ENCODE measurements around the gene TMEM129.
A peak's percentile ranks its signal among the peaks of the same experiment; 100 is the strongest.

Gene TMEM129

DNA sequence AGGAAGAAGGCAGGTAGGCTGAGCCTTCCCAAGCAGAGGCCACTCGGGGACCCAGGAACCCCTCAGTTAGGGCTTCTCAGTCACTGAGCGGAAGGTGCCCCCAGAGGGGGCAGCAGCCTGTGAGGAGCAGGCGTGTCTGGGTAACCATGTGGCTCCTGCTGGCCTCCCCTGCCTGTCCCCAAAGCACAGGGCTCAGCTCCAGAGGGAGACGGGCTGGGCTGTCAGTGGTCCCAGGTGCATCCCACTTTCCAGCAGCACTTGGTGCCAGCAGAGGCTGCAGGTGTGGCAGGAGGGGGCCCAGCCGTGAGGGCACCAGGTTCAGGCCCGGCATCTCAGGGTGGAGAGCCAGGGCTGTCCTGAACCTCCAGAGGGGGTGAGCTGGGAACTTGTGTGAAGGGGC lies 22.9 kb upstream of the TMEM129 start:
- no peak for DNase-seq

DNA sequence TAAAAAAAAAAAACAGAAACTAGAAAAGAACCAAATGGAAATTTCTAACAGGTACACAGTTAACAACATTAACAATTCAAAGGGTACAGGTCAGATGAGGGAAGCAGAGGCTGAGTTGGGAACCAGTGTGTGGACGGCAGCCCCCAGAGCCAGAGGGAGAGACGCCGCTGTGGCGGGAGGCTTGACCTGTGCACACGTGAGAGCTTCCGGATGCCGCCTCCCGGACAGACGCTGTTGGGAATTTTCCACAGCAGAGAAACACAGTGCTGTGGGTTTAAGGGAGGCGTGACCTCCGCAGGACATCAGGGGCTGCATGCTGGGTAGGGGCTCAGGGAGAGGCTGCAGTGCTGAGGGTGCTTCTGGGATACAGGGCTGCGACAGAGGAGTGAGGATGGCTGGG lies 22.4 kb upstream of the TMEM129 start:
- no peak for DNase-seq

DNA sequence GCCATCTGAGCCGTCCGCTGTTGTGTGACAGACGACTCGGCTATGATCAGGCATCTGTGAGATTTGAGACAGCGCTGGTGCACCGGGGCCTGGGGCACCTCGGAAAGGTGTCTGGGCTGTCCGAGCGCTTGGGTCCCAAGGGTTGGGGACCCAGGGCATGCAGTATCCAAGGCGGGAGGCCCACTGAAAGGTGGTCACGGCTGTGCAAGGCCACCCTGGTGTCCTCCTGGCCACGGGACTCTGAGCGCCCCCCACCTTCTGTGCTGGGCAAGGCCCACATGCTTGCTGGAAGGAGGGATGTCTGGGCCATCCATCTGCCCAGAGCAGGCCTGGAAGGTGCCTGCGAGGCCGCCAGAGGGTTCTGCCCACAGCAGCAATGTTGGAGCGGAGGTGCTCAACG lies 20.1 kb upstream of the TMEM129 start:
- DNase-seq, result no peak

DNA sequence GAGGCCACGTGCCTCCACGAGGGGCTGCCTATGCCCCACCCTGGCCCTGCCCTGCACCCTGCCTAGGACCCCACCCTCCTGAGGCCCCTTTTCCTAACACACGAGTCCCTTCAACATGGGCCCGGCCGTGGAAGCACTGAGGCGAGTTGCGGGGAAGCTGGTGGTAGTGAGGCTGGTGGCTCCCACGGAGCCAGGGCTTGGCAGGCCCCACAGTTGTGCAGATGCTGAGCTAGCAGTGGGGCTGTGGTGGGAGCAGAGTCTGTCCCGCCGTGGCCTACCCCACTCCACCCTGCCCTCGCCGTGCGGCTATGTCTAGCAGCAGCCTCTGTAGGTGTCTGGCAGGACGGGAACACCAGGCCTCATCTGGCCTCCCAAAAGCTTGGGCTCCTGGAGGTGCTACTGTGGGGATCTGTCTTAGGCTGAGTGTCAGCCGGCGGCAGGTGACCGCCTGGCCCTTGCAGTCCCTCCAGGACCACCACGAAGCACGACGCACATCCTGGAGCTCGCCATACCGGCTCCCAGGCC lies 19.0 kb upstream of the TMEM129 start:
- no peak for DNase-seq

DNA sequence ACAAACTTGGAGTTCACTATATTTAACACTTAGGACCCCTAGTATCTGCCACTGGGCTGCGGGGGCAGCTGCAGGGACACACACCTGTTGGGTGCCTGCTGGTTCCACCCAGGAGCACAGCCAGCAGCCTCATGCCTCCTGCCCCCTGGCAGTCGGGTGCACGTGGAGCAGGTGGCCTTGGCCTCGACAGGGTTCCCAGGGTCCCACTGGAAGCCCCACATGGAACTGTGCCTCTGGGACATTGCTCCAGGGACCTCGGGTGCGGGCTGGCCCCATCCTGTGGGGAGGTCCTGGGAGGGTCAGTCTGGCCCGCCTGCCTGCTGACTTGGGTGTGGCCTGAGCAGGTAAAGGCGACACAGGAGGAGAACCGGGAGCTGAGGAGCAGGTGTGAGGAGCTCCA lies 18.2 kb upstream of the TMEM129 start:
- DNase-seq, result no peak

DNA sequence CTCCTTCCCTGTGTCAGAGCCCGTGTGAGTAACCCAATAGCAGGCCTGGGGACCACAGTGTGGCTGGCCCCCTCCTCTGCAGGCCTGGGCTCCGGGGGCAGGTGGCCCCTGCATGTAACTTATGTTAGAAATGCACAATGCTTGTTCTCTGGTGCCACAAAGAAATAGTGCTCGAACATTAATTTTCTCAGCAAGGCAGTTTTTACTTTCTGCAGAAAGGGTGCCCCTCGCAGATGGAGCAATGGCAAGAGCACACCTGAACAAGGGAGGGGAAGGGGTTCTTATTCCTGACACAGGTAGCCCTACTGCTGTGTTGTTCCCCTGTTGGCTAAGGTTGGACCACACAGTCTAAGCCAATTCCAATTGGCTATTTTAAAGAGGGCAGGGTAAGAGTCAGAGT lies 17.3 kb upstream of the TMEM129 start:
- no peak for DNase-seq

DNA sequence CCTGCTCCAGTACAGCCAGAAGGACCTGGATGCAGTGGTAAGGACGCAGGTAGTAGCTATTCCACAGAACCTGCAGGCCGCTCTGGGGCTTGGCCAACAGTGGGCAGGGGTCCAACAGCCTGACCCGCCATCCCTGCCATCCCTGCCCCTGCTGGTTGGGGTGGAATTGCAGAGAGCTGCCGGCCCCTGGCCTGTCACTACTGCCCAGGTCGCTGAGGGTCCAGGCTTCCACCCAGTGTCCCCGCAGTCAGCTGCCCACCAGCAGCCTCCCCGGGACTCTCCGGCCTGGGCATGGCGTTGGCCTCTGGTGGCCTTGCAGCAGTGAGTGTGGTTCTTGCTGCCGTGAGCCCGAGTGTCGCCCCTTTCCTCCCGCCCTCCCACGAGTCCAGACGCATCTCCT lies 16.5 kb upstream of the TMEM129 start:
- no peak for DNase-seq

DNA sequence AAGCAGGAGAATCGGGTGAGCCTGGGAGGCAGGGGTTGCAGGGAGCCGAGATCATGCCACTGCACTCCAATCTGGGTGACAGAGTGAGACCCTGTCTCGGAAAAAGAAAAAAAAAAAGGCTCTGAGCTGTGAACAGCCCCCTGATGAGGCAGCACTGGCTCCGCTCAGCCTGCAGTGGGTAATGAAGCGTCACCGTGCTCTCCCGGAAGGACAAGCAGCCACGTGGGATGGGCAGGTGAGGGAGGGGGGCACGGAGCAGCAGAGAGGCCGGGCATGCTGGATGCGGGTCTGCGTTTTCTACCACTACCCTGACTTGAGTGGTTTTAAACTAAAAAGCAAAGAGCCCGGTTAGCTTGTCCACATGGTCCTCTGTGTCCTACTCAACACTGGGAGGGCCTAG lies 15.7 kb upstream of the TMEM129 start:
- DNase-seq, result no peak

DNA sequence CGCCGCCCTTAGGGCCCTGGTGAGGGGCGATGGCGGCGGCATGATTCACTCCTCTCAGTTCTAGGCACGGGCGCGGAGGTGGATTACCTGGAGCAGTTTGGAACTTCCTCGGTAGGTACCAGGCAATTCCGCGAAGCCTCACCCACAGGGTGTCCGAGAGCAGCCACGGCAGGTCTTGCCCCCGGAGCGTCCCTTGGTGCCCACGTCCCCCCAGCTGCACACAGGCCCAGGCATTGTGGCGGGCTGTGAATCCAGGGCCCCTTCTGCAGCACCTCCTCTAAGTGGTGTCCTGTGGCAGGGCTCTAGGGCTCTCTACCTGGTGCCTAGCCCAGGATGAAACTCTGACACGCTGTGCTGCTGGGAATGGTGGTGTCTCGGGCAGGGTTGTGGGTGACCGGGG lies 14.1 kb upstream of the TMEM129 start:
- DNase-seq, result no peak

DNA sequence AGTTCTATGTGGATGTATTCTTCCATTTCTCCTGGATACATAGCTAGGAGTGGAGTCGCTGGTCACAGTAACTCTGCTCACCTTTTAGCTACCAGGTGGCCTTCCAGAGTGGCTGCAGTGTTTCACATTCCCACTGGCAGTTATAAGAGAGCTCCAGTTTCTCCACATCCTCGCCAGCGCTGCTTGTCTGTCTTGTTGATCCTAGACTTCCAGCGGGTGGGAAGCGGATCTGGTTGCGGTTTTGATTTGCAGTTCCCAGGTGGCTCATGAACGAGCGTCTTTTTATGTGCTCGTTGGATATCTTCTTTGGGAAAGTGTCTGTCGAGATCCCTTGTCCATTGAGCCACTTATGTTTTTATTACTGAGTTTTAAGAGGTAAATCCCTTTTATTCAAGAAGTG lies 11.8 kb upstream of the TMEM129 start:
- no peak for DNase-seq

DNA sequence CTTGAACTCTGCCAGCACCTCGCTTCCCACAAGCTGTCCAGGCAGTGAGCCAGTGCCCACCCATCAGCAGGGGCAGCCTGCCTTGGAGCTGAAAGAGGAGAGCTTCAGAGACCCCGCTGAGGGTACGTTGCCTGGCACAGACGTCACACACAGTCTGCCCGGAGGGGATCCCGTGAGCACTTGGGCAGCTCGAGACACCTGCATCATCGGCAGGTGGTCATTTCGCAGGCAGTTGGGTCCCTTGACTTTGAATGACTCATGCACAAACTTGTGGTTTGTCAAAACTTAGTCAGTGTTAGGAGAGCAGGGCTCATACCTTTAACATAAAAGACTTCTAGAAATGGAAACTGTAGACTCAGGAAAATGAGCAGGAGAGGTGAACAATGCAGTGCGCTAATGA lies 10.1 kb upstream of the TMEM129 start:
- no peak for DNase-seq

DNA sequence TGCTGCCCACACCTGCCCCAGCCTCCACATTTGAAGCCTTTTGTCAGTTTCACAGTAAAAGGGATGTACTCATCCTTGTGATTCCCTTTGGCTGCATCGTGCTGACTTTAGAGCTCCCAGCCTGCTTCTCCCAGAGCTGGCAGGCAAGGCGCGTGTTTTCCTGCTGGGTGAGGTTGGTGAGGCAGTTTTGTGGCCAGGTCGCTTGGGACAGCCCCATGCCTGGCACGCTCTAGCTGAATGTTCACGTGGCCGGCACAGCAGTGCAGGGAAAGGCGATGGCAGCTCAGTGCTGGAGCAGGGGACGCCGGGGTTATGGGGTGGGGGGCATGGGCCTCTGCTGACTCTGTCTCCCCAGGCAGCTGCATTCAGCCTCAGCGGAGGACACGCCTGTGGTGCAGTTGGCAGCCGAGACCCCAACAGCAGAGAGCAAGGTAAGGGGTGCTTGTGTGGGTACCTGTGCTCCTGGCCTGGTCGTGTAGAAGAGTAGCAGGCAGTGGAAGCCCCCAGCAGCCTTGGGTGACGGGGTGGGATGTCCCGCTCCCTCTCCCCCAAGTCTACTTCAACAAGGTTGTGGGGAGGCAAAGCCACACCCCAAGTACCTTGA lies 9.5 kb upstream of the TMEM129 start:
- DNase-seq, result peak; percentile 45

DNA sequence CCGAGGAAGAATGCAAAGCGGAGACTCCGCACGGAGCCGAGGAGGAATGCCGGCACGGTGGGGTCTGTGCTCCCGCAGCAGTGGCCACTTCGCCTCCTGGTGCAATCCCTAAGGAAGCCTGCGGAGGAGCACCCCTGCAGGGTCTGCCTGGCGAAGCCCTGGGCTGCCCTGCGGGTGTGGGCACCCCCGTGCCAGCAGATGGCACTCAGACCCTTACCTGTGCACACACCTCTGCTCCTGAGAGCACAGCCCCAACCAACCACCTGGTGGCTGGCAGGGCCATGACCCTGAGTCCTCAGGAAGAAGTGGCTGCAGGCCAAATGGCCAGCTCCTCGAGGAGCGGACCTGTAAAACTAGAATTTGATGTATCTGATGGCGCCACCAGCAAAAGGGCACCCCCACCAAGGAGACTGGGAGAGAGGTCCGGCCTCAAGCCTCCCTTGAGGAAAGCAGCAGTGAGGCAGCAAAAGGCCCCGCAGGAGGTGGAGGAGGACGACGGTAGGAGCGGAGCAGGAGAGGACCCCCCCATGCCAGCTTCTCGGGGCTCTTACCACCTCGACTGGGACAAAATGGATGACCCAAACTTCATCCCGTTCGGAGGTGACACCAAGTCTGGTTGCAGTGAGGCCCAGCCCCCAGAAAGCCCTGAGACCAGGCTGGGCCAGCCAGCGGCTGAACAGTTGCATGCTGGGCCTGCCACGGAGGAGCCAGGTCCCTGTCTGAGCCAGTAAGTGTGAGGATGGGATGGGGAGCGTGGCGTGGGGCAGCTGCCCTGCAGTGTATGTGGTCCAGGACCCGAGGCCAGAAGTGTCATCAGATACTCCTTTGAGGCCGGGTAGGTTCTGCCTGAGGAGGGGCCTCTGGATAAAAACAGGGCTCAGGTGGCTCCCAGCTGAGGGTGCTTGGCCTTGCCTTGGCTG lies 7.2 kb upstream of the TMEM129 start:
- no peak for DNase-seq

DNA sequence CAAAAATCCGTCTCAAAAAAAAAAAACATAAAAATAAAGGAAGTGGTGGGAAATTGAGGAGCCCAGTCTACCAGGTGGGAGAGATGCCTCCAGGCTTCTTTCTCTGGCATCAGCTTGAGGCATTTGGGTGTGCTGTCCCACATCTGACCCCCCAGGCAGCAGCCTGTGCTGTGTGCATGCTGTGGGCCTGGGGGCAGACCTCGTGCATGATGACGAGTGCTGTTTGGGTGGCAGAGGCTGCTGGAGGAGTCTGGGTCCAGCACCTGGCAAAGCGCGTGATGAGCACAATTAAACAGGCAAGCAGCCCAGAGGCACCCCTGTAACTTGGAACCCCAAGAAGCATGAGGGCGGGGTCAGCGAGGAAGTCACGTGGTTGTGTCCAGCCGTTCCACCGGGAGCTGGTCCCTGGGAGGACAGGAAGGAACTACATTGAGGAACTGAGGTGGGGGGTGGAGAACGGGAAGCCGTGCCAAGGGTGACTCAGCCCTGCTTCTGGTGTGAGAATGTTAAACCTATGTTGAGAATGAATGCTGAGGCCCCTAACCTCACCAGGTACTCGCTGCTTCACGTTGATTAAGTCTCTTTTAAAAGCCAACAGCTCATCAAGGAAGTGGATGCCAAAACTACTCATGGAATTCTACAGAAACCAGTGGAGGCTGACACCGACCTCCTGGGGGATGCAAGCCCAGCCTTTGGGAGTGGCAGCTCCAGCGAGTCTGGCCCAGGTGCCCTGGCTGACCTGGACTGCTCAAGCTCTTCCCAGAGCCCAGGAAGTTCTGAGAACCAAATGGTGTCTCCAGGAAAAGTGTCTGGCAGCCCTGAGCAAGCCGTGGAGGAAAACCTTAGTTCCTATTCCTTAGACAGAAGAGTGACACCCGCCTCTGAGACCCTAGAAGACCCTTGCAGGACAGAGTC lies 6.3 kb upstream of the TMEM129 start:
- no peak for DNase-seq

DNA sequence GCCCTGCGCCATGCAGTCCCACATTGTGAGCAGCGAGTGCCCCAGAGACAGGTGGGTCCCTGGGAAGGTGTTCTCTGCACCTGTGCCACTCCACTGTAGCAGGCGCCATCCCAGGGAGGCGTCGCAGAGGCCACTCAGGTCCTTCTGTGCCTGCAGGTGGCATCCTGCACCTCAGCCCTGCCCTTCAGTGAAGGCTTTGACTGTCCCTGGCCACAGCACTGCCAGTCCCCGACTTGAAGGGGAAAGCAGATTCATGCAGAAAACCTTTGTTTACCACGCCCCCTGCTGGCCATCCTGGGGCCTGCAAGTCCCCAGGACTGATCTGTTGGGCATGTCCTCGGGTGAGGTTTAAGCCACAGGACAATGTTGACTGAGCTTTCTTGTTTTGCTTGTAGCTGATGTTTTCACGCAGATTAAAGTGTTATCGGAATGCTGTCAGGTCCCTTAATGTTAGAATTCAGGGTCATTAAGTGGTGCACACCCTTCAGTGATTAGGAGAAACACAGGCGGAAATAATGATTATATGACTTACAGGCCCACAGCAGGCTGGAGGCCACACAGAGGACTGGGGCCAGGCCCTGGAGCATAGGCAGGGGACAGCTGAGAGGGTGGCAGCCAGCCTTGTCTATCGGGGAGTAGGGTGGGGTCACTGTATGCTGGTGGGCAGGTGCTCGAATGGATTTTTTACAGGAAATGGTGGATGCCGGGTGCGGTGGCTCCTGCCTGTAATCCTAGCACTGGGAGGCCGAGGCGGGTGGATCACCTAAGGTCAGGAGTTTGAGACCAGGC lies 5.2 kb upstream of the TMEM129 start:
- DNase-seq, result peak; percentile 96

DNA sequence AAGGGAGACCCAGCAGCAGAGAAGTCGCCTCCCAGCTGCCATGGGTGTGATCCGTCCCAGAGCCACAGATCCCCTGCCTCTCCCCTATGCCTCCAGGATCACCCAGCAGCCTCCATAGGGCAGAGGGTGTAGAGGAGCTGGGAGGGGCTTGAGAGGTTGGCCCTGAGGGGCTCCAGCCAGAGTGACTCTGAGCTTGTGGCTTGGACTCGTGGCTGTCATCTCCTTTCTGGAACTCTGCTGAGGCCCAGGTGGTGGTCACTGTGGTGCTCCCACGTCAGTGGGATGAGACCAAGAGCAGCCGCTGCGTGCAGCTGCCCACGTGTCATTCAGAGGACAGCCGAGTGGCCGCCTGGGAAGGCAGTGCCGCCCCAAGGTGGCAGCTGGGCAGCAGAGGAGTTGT lies 4.4 kb upstream of the TMEM129 start:
- DNase-seq, result no peak

DNA sequence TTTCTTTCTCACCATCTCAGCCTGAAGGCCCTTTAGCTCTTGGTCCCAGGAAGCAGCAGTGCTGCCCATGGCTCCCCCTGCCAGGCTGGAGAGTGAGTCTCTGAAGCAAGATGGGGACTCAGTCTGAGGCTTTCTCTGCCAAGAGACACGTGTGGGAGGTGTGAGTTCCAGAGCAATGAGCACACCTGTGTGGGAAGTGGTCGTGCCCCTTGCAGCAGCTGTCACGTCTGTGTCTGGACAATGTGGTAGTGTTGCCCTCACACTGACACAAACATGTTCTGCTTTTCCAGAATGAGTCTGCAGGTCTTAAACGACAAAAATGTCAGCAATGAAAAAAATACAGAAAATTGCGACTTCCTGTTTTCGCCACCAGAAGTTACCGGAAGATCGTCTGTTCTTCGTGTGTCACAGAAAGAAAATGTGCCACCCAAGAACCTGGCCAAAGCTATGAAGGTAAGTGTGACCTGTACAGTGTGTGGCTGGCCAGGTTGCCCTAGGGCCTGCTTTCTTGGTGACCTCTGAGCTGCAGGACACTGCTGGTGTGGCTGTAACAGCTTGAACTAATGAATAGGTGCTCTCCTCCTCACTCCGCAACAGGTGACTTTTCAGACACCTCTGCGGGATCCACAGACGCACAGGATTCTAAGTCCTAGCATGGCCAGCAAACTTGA lies 2.1 kb upstream of the TMEM129 start:
- no peak for DNase-seq

DNA sequence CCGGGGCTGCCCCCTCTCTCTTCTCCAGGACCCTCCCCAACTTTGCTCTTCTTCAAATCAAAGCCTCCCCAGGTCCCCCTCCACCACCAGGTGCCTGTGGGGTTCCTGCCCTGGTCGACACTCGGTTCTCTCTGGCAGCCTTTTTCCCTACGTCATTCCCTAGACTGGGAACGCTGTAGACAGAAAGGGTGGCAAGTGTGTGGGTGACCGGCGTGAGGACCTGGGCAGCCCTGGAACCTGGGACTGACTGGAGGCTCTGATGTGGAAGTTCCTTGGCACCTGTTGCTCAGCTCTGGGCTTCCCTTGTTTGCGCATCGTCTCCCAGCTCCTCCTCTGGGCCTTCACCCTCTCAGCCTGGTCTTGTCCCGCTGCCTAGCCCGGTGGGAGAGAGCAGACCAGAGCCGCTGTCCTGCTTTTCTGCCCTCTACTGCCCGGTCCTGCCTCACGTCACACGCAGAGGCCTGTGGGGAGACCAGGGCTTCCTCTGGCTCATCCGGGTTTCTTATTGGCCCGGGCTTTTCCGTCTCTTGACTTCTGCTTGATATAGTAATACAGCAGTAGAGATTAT lies 1.5 kb upstream of the TMEM129 start:
- no peak for DNase-seq

DNA sequence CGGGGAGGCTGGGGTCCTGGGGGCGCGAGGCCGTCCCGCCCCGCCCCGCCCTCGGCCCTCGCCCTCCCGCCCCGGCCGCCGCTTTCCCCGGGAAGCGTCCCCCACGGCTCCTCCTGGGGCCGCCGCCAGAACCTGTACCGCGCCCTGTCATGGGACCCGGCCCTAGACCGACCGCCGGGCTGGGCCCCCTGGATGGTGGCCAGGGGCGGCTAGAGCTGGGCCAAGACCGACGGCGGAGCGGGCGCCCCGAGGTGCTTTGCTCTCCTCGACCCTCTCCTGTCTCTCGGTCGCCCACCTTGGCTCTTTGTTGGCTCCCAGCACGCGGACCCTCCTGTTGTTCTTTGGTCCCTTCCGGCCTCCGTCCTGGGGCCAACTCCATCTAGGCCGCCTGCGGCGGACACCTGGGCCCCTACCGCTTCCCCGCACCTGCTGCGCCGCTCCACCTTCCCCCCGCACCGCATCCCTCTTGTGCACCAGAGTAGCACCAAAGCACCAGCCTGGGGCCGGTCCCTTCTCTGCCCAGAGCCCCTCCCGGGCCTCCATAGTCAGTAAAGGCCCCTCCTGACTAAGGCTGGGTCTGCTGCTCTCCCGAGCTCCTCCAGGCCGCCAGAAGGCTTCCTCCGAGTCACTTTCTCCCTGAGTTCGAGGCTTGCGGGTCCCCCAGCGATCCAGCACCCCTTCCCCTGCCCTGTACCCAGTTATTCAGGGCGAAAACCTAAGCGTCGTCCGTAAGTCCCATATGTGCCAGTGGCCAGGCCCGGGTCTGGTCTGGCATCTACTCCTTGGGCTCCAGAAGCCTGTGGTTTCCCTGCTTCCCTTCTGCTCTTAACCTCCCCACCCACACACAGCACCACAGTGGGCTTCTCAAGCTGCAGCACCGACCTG lies 785 bp upstream of the TMEM129 start:
- no peak for DNase-seq

Measured in islet precursor cell (in vitro differentiated cells).